HCT116 (cell line): ENCODE measurements around the gene AURKAIP1. TPM values are rescaled to one million over a fixed set of nuclear protein-coding genes. Genes with fewer than 3 reads are reported as not detected.

Source experiments
- ATAC-seq: fragments of 200-7000 bp; cut with Tn5 transposase; 2 replicates; pipeline ENCODE4 v1.9.1; 2020; ENCODE audit warnings: mild to moderate bottlenecking, moderate library complexity
- BruUV-seq: library from RNA; stranded (reverse); fragments of 400-500 nt; replicated peaks from 2 replicates; lab custom pipeline; 2021; lab: Mats Ljungman, UMichigan
- CTCF ChIA-PET: fragments of 300-600 bp; sonication (Branson Sonifier 250); formaldehyde crosslinking; loops from one replicate; lab custom pipeline; 2021; ENCODE audit warnings: antibody characterized with exemption; lab: Charles Lee
- POLR2A ChIA-PET: fragments of 300-600, 350-600 bp; sonication (Branson Sonifier 250); formaldehyde crosslinking; loops from one replicate; lab custom pipeline; 2021; ENCODE audit warnings: antibody characterized with exemption; lab: Charles Lee
- RAD21 ChIA-PET, 2 experiments: fragments of 300-600 bp; sonication (Branson Sonifier 250); formaldehyde crosslinking; loops; one replicate each; lab custom pipeline; 2023; ENCODE audit warnings: low total read pairs in 2 of 2; ENCODE audit not compliant: uncharacterized antibody in 2 of 2, unreplicated experiment in 2 of 2, low non-redundant PET in 1 of 2; lab: Charles Lee
- DNase-seq: peaks from one replicate; pipeline ENCODE4 v3.0.0-alpha.2; 2010; ENCODE audit warnings: low read depth, low spot score
- H2AFZ ChIP-seq: fragments of 200-600 bp; shearing (Covaris generic), sonication (generic); 2 replicates; pipeline ENCODE4 v1.6.1; 2017; ENCODE audit warnings: low read depth, mixed run types, mixed read lengths, antibody characterized with exemption, low read length; ENCODE audit not compliant: poor library complexity, severe bottlenecking
- H3K27ac ChIP-seq: 2 replicates; pipeline ENCODE4 v1.5.1; 2012; ENCODE audit warnings: low read depth, low read length
- H3K27me3 ChIP-seq: fragments of 200-600 bp; sonication (generic); 2 replicates; pipeline ENCODE4 v1.6.1; 2016; ENCODE audit warnings: mixed run types, low read length, mixed read lengths; ENCODE audit not compliant: insufficient read depth
- H3K36me3 ChIP-seq, 2 experiments: fragments of 200-500 bp in 1 of 2; fragments of 200-600 bp in 1 of 2; sonication (Bioruptor generic) in 1 of 2; sonication (generic) in 1 of 2; 2 replicates each; pipeline versions ENCODE4 v1.5.1 to v1.6.1; 2014 to 2016; ENCODE audit warnings: low read length in 2 of 2, inconsistent platforms in 1 of 2, mixed read lengths in 1 of 2, mixed run types in 1 of 2; ENCODE audit not compliant: insufficient read depth in 2 of 2, control insufficient read depth in 1 of 2
- H3K4me1 ChIP-seq, 2 experiments: fragments of 200-600 bp in 1 of 2; sonication (generic) in 1 of 2; 2 replicates each; pipeline versions ENCODE4 v1.5.1 to v1.6.1; 2012 to 2017; ENCODE audit warnings: low read length in 2 of 2, inconsistent platforms in 1 of 2, mild to moderate bottlenecking in 1 of 2, mixed read lengths in 1 of 2, mixed run types in 1 of 2, moderate library complexity in 1 of 2; ENCODE audit not compliant: insufficient read depth in 2 of 2, control insufficient read depth in 1 of 2
- H3K4me2 ChIP-seq: fragments of 200-600 bp; sonication (generic); 2 replicates; pipeline ENCODE4 v1.6.1; 2017; ENCODE audit warnings: mixed run types, low read length, mixed read lengths
- H3K4me3 ChIP-seq, 2 experiments: fragments of 200-600 bp in 1 of 2; sonication (generic) in 1 of 2; replicated peaks in 1 of 2; 2 replicates each; pipeline ENCODE4 v1.5.1; 2011 to 2016; ENCODE audit warnings: low read length in 2 of 2, control low read depth in 1 of 2, low read depth in 1 of 2, mild to moderate bottlenecking in 1 of 2, mixed read lengths in 1 of 2, mixed run types in 1 of 2
- H3K79me2 ChIP-seq: fragments of 200-600 bp; sonication (generic); 2 replicates; pipeline ENCODE4 v1.6.1; 2017; ENCODE audit warnings: mild to moderate bottlenecking, mixed run types, low read length, moderate library complexity, mixed read lengths; ENCODE audit not compliant: insufficient read depth
- H3K9ac ChIP-seq: fragments of 200-600 bp; sonication (generic); 2 replicates; pipeline ENCODE4 v1.6.1; 2016; ENCODE audit warnings: low read length, mixed read lengths
- H3K9me2 ChIP-seq: fragments of 200-600 bp; sonication (generic), shearing (Covaris generic); 2 replicates; pipeline ENCODE4 v1.6.1; 2017; ENCODE audit warnings: mixed run types, mild to moderate bottlenecking, moderate library complexity; ENCODE audit not compliant: insufficient read depth
- H3K9me3 ChIP-seq, 2 experiments: fragments of 200-500 bp in 1 of 2; fragments of 200-600 bp in 1 of 2; sonication (Bioruptor generic) in 1 of 2; sonication (generic) in 1 of 2; 2 replicates each; pipeline ENCODE4 v1.6.1; 2014 to 2017; ENCODE audit warnings: low read length in 2 of 2, mixed read lengths in 2 of 2, inconsistent platforms in 1 of 2, low read depth in 1 of 2, mild to moderate bottlenecking in 1 of 2, mixed run types in 1 of 2, moderate library complexity in 1 of 2; ENCODE audit not compliant: control insufficient read depth in 1 of 2, insufficient read depth in 1 of 2
- H4K20me1 ChIP-seq: fragments of 200-600 bp; sonication (generic), shearing (Covaris generic); 2 replicates; pipeline ENCODE4 v1.6.1; 2017; ENCODE audit warnings: mixed run types, mild to moderate bottlenecking, moderate library complexity; ENCODE audit not compliant: insufficient read depth
- CBX3 ChIP-seq: IDR thresholded peaks from 2 replicates; pipeline ENCODE4 v1.6.1; 2012; ENCODE audit warnings: low read depth
- CEBPB ChIP-seq: IDR thresholded peaks from 2 replicates; pipeline ENCODE4 v1.6.1; 2012; ENCODE audit warnings: low read depth
- EGR1 ChIP-seq: IDR thresholded peaks from 2 replicates; pipeline ENCODE4 v1.6.1; 2012; ENCODE audit warnings: low read depth
- ELF1 ChIP-seq: IDR thresholded peaks from 2 replicates; pipeline ENCODE4 v1.6.1; 2012; ENCODE audit warnings: low read depth, borderline replicate concordance
- EZH2phosphoT487 ChIP-seq: fragments of 200-600 bp; IDR thresholded peaks from 2 replicates; pipeline ENCODE4 v1.6.1; 2018; ENCODE audit warnings: antibody characterized with exemption, borderline replicate concordance
- JUND ChIP-seq: IDR thresholded peaks from 2 replicates; pipeline ENCODE4 v1.6.1; 2012
- POLR2A ChIP-seq: IDR thresholded peaks from 2 replicates; pipeline ENCODE4 v1.7.0; 2011; ENCODE audit warnings: borderline replicate concordance; ENCODE audit not compliant: insufficient read depth, insufficient read length; ENCODE audit errors: extremely low read depth
- SIN3A ChIP-seq: IDR thresholded peaks from 2 replicates; pipeline ENCODE4 v1.6.1; 2012; ENCODE audit warnings: low read depth
- SP1 ChIP-seq: IDR thresholded peaks from 2 replicates; pipeline ENCODE4 v1.6.1; 2012; ENCODE audit warnings: low read depth
- SRF ChIP-seq: IDR thresholded peaks from 2 replicates; pipeline ENCODE4 v1.6.1; 2012; ENCODE audit warnings: low read depth
- TCF7L2 ChIP-seq: IDR thresholded peaks from 2 replicates; pipeline ENCODE4 v1.7.0; 2011; ENCODE audit warnings: borderline replicate concordance, inconsistent platforms; ENCODE audit not compliant: insufficient read depth, insufficient read length; ENCODE audit errors: extremely low read depth
- YY1 ChIP-seq: IDR thresholded peaks from 2 replicates; pipeline ENCODE4 v1.6.1; 2011; ENCODE audit warnings: low read length, low read depth, moderate library complexity, mild to moderate bottlenecking; ENCODE audit not compliant: insufficient replicate concordance; ENCODE audit errors: extremely low read depth
- ZFX ChIP-seq: fragments of 450-650 bp; IDR thresholded peaks from 2 replicates; pipeline ENCODE4 v1.6.1; 2017
- ZNF274 ChIP-seq: fragments of 200-500 bp; sonication (Bioruptor generic); IDR thresholded peaks from 2 replicates; pipeline ENCODE4 v1.6.1; 2014; ENCODE audit warnings: mild to moderate bottlenecking, low read depth, low read length, inconsistent platforms
- intact Hi-C: fragments of 100-400 bp; cut with micrococcal nuclease; formaldehyde crosslinking; loops from 2 replicates; pipeline ENCODE4 v1.10.0; 2022
- total RNA-seq: library from RNA; stranded (reverse); gene quantifications from one replicate; pipeline ENCODE4 v1.2.1, GENCODE V29; 2021; ENCODE audit not compliant: unreplicated experiment
- TF ChIP-seq, protein P1 (sequence below): IDR thresholded peaks from 2 replicates; pipeline ENCODE4 v1.6.1; 2012
- TF ChIP-seq, protein P2 (sequence below): IDR thresholded peaks from 2 replicates; pipeline ENCODE4 v1.6.1; 2012

Gene AURKAIP1
- total RNA-seq, 1 experiment from 2014 or later, result 200 TPM

DNA sequence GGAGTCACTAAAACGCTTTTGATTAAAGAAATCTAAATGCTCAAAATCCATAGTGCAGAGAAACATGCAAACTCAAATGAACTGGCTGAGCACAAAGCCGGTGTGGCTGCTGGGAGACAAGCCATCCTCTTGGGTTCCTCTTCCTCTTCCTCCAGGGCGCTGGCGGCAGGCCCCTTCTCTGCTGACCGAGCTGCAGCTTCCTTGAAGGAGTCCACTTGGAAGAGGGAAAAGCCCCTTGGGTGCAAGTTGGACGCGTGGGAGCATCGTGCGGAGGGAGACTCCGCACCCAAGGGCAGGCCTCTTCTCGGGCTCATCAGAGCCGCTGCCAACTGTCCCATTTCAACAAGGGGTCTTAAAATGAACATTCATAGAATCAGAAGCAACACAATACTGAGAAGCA, 16.2 kb upstream of the AURKAIP1 start:
- no peaks in the 10 kb centered on the region for H3K27me3 ChIP-seq
- no peak overlapping the region for H3K9ac ChIP-seq
- no TSS peak for BruUV-seq
- no peak overlapping the region for H3K27ac ChIP-seq
- peaks cover 12% of the 10 kb centered on the region; the same call in 1 of the 2 replicates for H4K20me1 ChIP-seq
- no peaks in the 10 kb centered on the region for H3K9me3 ChIP-seq
- no peak overlapping the region for H3K4me3 ChIP-seq
- H3K36me3 ChIP-seq, result peaks cover 71 to 85% of the 10 kb centered on the region in 2 experiments
- H3K9me2 ChIP-seq, result no peaks in the 10 kb centered on the region
- TF ChIP-seq SIN3A (no peak), EGR1 (no peak), YY1 (no peak), SRF (no peak), TCF7L2 (no peak), EZH2phosphoT487 (no peak), POLR2A (no peak), CBX3 (no peak), CEBPB (no peak), ZNF274 (no peak), ZFX (no peak), SP1 (no peak), ELF1 (no peak), JUND (no peak)
- TF ChIP-seq, protein P1, sequence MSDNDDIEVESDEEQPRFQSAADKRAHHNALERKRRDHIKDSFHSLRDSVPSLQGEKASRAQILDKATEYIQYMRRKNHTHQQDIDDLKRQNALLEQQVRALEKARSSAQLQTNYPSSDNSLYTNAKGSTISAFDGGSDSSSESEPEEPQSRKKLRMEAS, result no peak
- TF ChIP-seq, protein P2, sequence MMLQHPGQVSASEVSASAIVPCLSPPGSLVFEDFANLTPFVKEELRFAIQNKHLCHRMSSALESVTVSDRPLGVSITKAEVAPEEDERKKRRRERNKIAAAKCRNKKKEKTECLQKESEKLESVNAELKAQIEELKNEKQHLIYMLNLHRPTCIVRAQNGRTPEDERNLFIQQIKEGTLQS, result no peak
- ChIA-PET POLR2A (interaction anchor here (1.4 kb wide), 1 partner anchor 8 kb away, joined by 4 read pairs; the partner anchor contains the start of gene CCNL2), CTCF (no interaction called here), RAD21 (no interaction called here)
- intact Hi-C loops, result no loop called here
- ATAC-seq (no peak), DNase-seq (no peak)
- peaks cover 69% of the 10 kb centered on the region for H3K79me2 ChIP-seq
- no peaks in the 10 kb centered on the region for H3K4me1 ChIP-seq
- no peak overlapping the region for H3K4me2 ChIP-seq
- H2AFZ ChIP-seq, result no peak overlapping the region
